H9 (cell line): Measurements from ENCODE around the gene TTC7B. TPM values are rescaled to one million over a fixed set of nuclear protein-coding genes. Genes with fewer than 3 reads are reported as not detected.

Experiments
- DNase-seq: peaks from one replicate; pipeline ENCODE4 v3.0.0-alpha.2; 2017
- H2AFZ ChIP-seq: one replicate; pipeline ENCODE4 v1.6.1; 2013; ENCODE audit warnings: mild to moderate bottlenecking, low read length, control low read depth, moderate library complexity
- H2AK5ac ChIP-seq: 2 replicates; pipeline ENCODE4 v1.6.1; 2013; ENCODE audit warnings: low read length, control low read depth, mixed read lengths; ENCODE audit not compliant: insufficient read length
- H2BK120ac ChIP-seq: one replicate; pipeline ENCODE4 v1.6.1; 2013; ENCODE audit warnings: low read depth, mild to moderate bottlenecking, low read length, control low read depth, inconsistent platforms; ENCODE audit not compliant: poor library complexity, severe bottlenecking
- H2BK12ac ChIP-seq: 2 replicates; pipeline ENCODE4 v1.6.1; 2013; ENCODE audit warnings: low read length, control low read depth, mixed read lengths, low read depth; ENCODE audit not compliant: insufficient read length
- H2BK15ac ChIP-seq: 2 replicates; pipeline ENCODE4 v1.6.1; 2013; ENCODE audit warnings: low read depth, low read length, control low read depth
- H2BK20ac ChIP-seq: one replicate; pipeline ENCODE4 v1.6.1; 2013; ENCODE audit warnings: low read depth, mild to moderate bottlenecking, low read length, control low read depth, inconsistent platforms; ENCODE audit not compliant: poor library complexity, severe bottlenecking
- H2BK5ac ChIP-seq: 2 replicates; pipeline ENCODE4 v1.6.1; 2013; ENCODE audit warnings: low read length, control low read depth, mixed read lengths; ENCODE audit not compliant: insufficient read length
- H3K14ac ChIP-seq: 2 replicates; pipeline ENCODE4 v1.6.1; 2013; ENCODE audit warnings: low read length, control low read depth; ENCODE audit not compliant: insufficient read depth
- H3K18ac ChIP-seq: 2 replicates; pipeline ENCODE4 v1.6.1; 2013; ENCODE audit warnings: low read depth, mild to moderate bottlenecking, mixed read lengths, low read length, control low read depth; ENCODE audit not compliant: insufficient read length
- H3K23ac ChIP-seq: 2 replicates; pipeline ENCODE4 v1.6.1; 2013; ENCODE audit warnings: low read length, control low read depth, mixed read lengths, low read depth; ENCODE audit not compliant: insufficient read length
- H3K23me2 ChIP-seq: 2 replicates; pipeline ENCODE4 v1.6.1; 2013; ENCODE audit warnings: low read depth, mild to moderate bottlenecking, mixed read lengths, low read length, control low read depth; ENCODE audit not compliant: insufficient read length, poor library complexity, severe bottlenecking
- H3K27ac ChIP-seq: 2 replicates; pipeline ENCODE4 v1.5.1; 2013; ENCODE audit warnings: low read length, control low read depth, mixed read lengths, low read depth; ENCODE audit not compliant: insufficient read length
- H3K27me3 ChIP-seq: 2 replicates; pipeline ENCODE4 v1.6.1; 2013; ENCODE audit warnings: low read length, control low read depth, inconsistent platforms; ENCODE audit not compliant: insufficient read depth
- H3K4ac ChIP-seq: 2 replicates; pipeline ENCODE4 v1.6.1; 2013; ENCODE audit warnings: low read depth, mild to moderate bottlenecking, control low read depth, inconsistent platforms, low read length, moderate library complexity
- H3K4me1 ChIP-seq: 2 replicates; pipeline ENCODE4 v1.6.1; 2013; ENCODE audit warnings: low read length, control low read depth, inconsistent platforms; ENCODE audit not compliant: insufficient read depth
- H3K4me2 ChIP-seq: 2 replicates; pipeline ENCODE4 v1.6.1; 2013; ENCODE audit warnings: low read length, control low read depth, mixed read lengths; ENCODE audit not compliant: insufficient read length, insufficient read depth
- H3K56ac ChIP-seq: 2 replicates; pipeline ENCODE4 v1.6.1; 2013; ENCODE audit warnings: low read depth, mild to moderate bottlenecking, mixed read lengths, low read length, control low read depth; ENCODE audit not compliant: insufficient read length
- H3K79me1 ChIP-seq: 2 replicates; pipeline ENCODE4 v1.6.1; 2013; ENCODE audit warnings: low read depth, mild to moderate bottlenecking, moderate library complexity, low read length, control low read depth, inconsistent platforms; ENCODE audit not compliant: insufficient read depth, poor library complexity, severe bottlenecking
- H3K79me2 ChIP-seq: 2 replicates; pipeline ENCODE4 v1.6.1; 2013; ENCODE audit warnings: low read length, control low read depth, inconsistent platforms; ENCODE audit not compliant: insufficient read depth
- H3K9ac ChIP-seq: 2 replicates; pipeline ENCODE4 v1.6.1; 2013; ENCODE audit warnings: low read length, control low read depth, mixed read lengths; ENCODE audit not compliant: insufficient read length; ENCODE audit errors: extremely low read depth
- H3K9me3 ChIP-seq: one replicate; pipeline ENCODE4 v1.6.1; 2013; ENCODE audit warnings: low read depth, low read length, inconsistent platforms; ENCODE audit not compliant: control insufficient read depth
- H3T11ph ChIP-seq: one replicate; pipeline ENCODE4 v1.6.1; 2013; ENCODE audit warnings: mild to moderate bottlenecking, low read length, control low read depth, inconsistent platforms
- H4K20me1 ChIP-seq: one replicate; pipeline ENCODE4 v1.6.1; 2013; ENCODE audit not compliant: control insufficient read depth, insufficient read length, insufficient read depth
- H4K5ac ChIP-seq: 2 replicates; pipeline ENCODE4 v1.6.1; 2013; ENCODE audit warnings: low read depth, mild to moderate bottlenecking, mixed read lengths, low read length, control low read depth; ENCODE audit not compliant: insufficient read length
- H4K8ac ChIP-seq: replicated peaks from 2 replicates; pipeline ENCODE4 v1.6.1; 2013; ENCODE audit warnings: low read length, control low read depth, mixed read lengths, low read depth; ENCODE audit not compliant: insufficient read length
- H4K91ac ChIP-seq: 2 replicates; pipeline ENCODE4 v1.6.1; 2013; ENCODE audit warnings: low read depth, mild to moderate bottlenecking, moderate library complexity, mixed read lengths, low read length, control low read depth; ENCODE audit not compliant: insufficient read length
- H3K27ac Mint-ChIP-seq, 3 experiments: 2 replicates in 2 of 3; 3 replicates in 1 of 3; pipeline ENCODE4 v1.8.0; 2020 to 2021; ENCODE audit warnings: mixed read lengths in 3 of 3, mild to moderate bottlenecking in 1 of 3, moderate library complexity in 1 of 3
- H3K27me3 Mint-ChIP-seq: 2 replicates; pipeline ENCODE4 v1.8.0; 2021; ENCODE audit warnings: low read depth, mild to moderate bottlenecking, moderate library complexity, mixed read lengths
- H3K36me3 Mint-ChIP-seq, 3 experiments: 2 replicates in 2 of 3; 3 replicates in 1 of 3; pipeline ENCODE4 v1.8.0; 2020 to 2021; ENCODE audit warnings: low read depth in 3 of 3, mixed read lengths in 3 of 3; ENCODE audit not compliant: insufficient read depth in 1 of 3
- H3K4me1 Mint-ChIP-seq, 2 experiments: 2 replicates each; pipeline ENCODE4 v1.8.0; 2020; ENCODE audit warnings: mixed read lengths in 2 of 2
- H3K4me3 Mint-ChIP-seq, 2 experiments: 2 replicates in 1 of 2; 3 replicates in 1 of 2; pipeline ENCODE4 v1.8.0; 2020 to 2021; ENCODE audit warnings: mild to moderate bottlenecking in 2 of 2, mixed read lengths in 2 of 2, moderate library complexity in 1 of 2
- H3K9me3 Mint-ChIP-seq, 2 experiments: 2 replicates in 1 of 2; 3 replicates in 1 of 2; pipeline ENCODE4 v1.8.0; 2020; ENCODE audit warnings: mild to moderate bottlenecking in 2 of 2, mixed read lengths in 2 of 2, moderate library complexity in 1 of 2
- CTCF ChIP-seq: fragments of 200-600 bp; sonication (generic); conservative IDR thresholded peaks from 3 replicates; pipeline ENCODE4 v1.8.0; 2021; ENCODE audit warnings: antibody characterized with exemption, mild to moderate bottlenecking
- WGBS: extraction: QIAGEN DNeasy Blood & Tissue Kit; methylation state at CpG from one replicate; pipeline ENCODE4 v1.1.7; 2013; ENCODE audit warnings: missing lambda C conversion rate, low lambda C conversion rate, mixed read lengths; ENCODE audit not compliant: insufficient read length; ENCODE audit errors: extremely low coverage; 5-methylcytosine and 5-hydroxymethylcytosine counted together
- total RNA-seq: library from RNA; stranded (reverse); gene quantifications from 2 replicates; pipeline ENCODE4 v1.2.1, GENCODE V29; 2021

TTC7B gene
- total RNA-seq, 1 experiment from 2014 or later, result 33.7 TPM

DNA sequence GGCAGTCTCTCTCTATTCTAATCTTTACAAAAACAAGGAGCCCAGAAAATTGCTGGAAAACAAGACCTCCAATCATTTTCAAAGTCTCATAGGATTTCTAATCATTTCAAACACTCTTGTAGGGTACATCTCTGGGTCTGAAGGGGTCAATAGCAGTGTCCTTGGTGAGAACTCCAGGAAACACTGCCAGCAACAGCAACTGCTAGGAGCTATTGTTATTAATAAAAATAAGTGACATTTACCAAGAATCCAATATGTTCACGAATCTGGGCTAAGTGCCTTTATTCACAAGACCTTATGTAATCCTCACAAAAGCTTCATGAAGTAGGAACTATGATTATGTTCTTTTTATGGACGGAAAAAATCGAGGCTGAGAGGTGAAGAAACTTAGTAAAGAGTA is 72.8 kb downstream of the TTC7B start:
- Histone ChIP-seq H3K4me2 (no peak overlapping the region), H3K27ac (no peak overlapping the region), H3K14ac (no peak overlapping the region), H2BK20ac (no peak overlapping the region), H4K91ac (no peak overlapping the region), H2AFZ (no peak overlapping the region), H4K5ac (no peak overlapping the region), H3K18ac (no peak overlapping the region), H3K4me1 (no peaks in the 10 kb centered on the region), H2BK15ac (no peak overlapping the region), H3K56ac (no peak overlapping the region), H3K9ac (no peak overlapping the region), H3K4ac (no peak overlapping the region), H3K79me2 (no peaks in the 10 kb centered on the region), H3K23ac (no peak overlapping the region), H2BK12ac (no peak overlapping the region), H3K9me3 (no peaks in the 10 kb centered on the region), H3K27me3 (no peaks in the 10 kb centered on the region), H2BK120ac (no peak overlapping the region), H4K20me1 (no peaks in the 10 kb centered on the region), H3K79me1 (no peaks in the 10 kb centered on the region), H4K8ac (no peak overlapping the region), H3T11ph (no peak overlapping the region), H3K23me2 (no peaks in the 10 kb centered on the region), H2AK5ac (no peak overlapping the region), H2BK5ac (no peak overlapping the region)
- TF ChIP-seq CTCF, result no peak
- H3K4me3 Mint-ChIP-seq, result no peak overlapping the region
- no CpG with 5 or more reads among the region's 3 CpGs for WGBS
- H3K9me3 Mint-ChIP-seq, result peaks cover 3% of the 10 kb centered on the region in 2 experiments; a peak in 2 of 5 replicates
- peaks cover 10 to 14% of the 10 kb centered on the region in 2 experiments for H3K4me1 Mint-ChIP-seq
- no peaks in the 10 kb centered on the region for H3K27me3 Mint-ChIP-seq
- no peak overlapping the region for H3K27ac Mint-ChIP-seq
- DNase-seq, result no peak
- no peaks in the 10 kb centered on the region; a peak in 1 of 7 replicates for H3K36me3 Mint-ChIP-seq
